Bronchial epithelial cell (primary cell): ENCODE results near the gene PPP2R3A. TPM values are rescaled to one million over a fixed set of nuclear protein-coding genes. Genes with fewer than 3 reads are reported as not detected.

Experiments
- DNase-seq: peaks from one replicate; pipeline ENCODE4 v3.0.0-alpha.2; 2010; ENCODE audit warnings: low read depth
- FAIRE-seq: peaks from 2 replicates; lab custom pipeline; 2011; peaks lifted over from hg19 to GRCh38; lab: Jason Lieb, UNC
- H3K27me3 ChIP-seq: 2 replicates; pipeline ENCODE4 v1.5.1; 2011; ENCODE audit warnings: low read length; ENCODE audit not compliant: control insufficient read depth, insufficient read depth
- H3K36me3 ChIP-seq: 2 replicates; pipeline ENCODE4 v1.5.1; 2011; ENCODE audit warnings: low read length; ENCODE audit not compliant: control insufficient read depth, insufficient read depth
- H3K4me3 ChIP-seq: 2 replicates; pipeline ENCODE4 v1.5.1; 2011; ENCODE audit warnings: mild to moderate bottlenecking, low read depth, low read length, control low read depth
- CTCF ChIP-seq: IDR thresholded peaks from 2 replicates; pipeline ENCODE4 v1.5.1; 2011; ENCODE audit warnings: mild to moderate bottlenecking, moderate library complexity, low read length, control low read depth, inconsistent platforms; ENCODE audit not compliant: insufficient read depth, severe bottlenecking
- total RNA-seq: library from RNA; depleted of rRNA; stranded (reverse); fragments of >200 nt; gene quantifications from 2 replicates; pipeline ENCODE4 v1.2.1, GENCODE V29; 2014

The PPP2R3A gene
- total RNA-seq, 1 donor from 2014 or later = 4.2 TPM

GRCh38 chr3:135987661-135988060 is 22.1 kb downstream of the PPP2R3A start:
- TF ChIP-seq CTCF = no peak
- Histone ChIP-seq H3K36me3 (no peaks in the 10 kb centered on the region), H3K27me3 (no peaks in the 10 kb centered on the region), H3K4me3 (no peak overlapping the region)
- FAIRE-seq = no peak
- DNase-seq = no peak

GRCh38 chr3:135989242-135989641 is 23.7 kb downstream of the PPP2R3A start:
- DNase-seq = no peak
- Histone ChIP-seq H3K4me3 (no peak overlapping the region), H3K36me3 (no peaks in the 10 kb centered on the region), H3K27me3 (no peaks in the 10 kb centered on the region)
- no peak for TF ChIP-seq CTCF
- FAIRE-seq = no peak

- no peaks in the 10 kb centered on the region for H3K27me3 ChIP-seq
- no peak for TF ChIP-seq CTCF
Observed at GRCh38 chr3:135990903-135991302, 25.4 kb downstream of the PPP2R3A start.

GRCh38 chr3:135991621-135992020 is 26.1 kb downstream of the PPP2R3A start:
- no peak for DNase-seq
- Histone ChIP-seq H3K36me3 (no peaks in the 10 kb centered on the region), H3K4me3 (no peak overlapping the region), H3K27me3 (no peaks in the 10 kb centered on the region)
- no peak for FAIRE-seq
- no peak for TF ChIP-seq CTCF

More at GRCh38 chr3:135990903-135991302, 25.4 kb downstream of the PPP2R3A start:
- no peak for DNase-seq
- peak; percentile 64 for FAIRE-seq
- H3K4me3 ChIP-seq = no peak overlapping the region
- no peaks in the 10 kb centered on the region for H3K36me3 ChIP-seq

- Histone ChIP-seq H3K27me3 (no peaks in the 10 kb centered on the region), H3K4me3 (no peak overlapping the region), H3K36me3 (no peaks in the 10 kb centered on the region)
- DNase-seq = peak; percentile 91
- no peak for FAIRE-seq
- TF ChIP-seq CTCF = no peak
Observed at GRCh38 chr3:135992072-135992471, 26.5 kb downstream of the PPP2R3A start.

- Histone ChIP-seq H3K36me3 (no peaks in the 10 kb centered on the region), H3K4me3 (no peak overlapping the region), H3K27me3 (no peaks in the 10 kb centered on the region)
- DNase-seq = no peak
- FAIRE-seq = no peak
- no peak for TF ChIP-seq CTCF
Observed at GRCh38 chr3:135994708-135995337, 29.3 kb downstream of the PPP2R3A start.
